B cell (primary cell): ENCODE measurements around the gene USH2A.

Source experiments
- CTCF ChIP-seq: fragments of 200-600 bp; IDR thresholded peaks from one replicate; pipeline ENCODE4 v1.8.0; 2022; ENCODE audit warnings: antibody characterized with exemption, mild to moderate bottlenecking
- EZH2 ChIP-seq: IDR thresholded peaks from 2 replicates; pipeline ENCODE4 v1.6.1; 2012; ENCODE audit warnings: borderline replicate concordance, low read depth, mild to moderate bottlenecking, moderate library complexity, low read length; ENCODE audit not compliant: insufficient read depth, poor library complexity, severe bottlenecking

GRCh38 chr1:215797859-215798258 is 625.4 kb downstream of the USH2A start:
- TF ChIP-seq EZH2 (no peak), CTCF (no peak)
